IMR-90 (cell line): ENCODE data around the gene PTH1R. TPM values are rescaled to one million over a fixed set of nuclear protein-coding genes. Genes with fewer than 3 reads are reported as not detected.

Experiments
- ATAC-seq: fragments of 200-7000 bp; cut with Tn5 transposase; 2 replicates; pipeline ENCODE4 v1.9.1; 2020; ENCODE audit warnings: low read depth, mild to moderate bottlenecking, moderate library complexity
- BruUV-seq: library from RNA; stranded (reverse); fragments of 400-500 nt; replicated peaks from 2 replicates; lab custom pipeline; 2021; lab: Mats Ljungman, UMichigan
- CTCF ChIA-PET: fragments of 300-600 bp; formaldehyde crosslinking; extraction: SDS; loops from one replicate; lab custom pipeline; 2021; ENCODE audit warnings: antibody characterized with exemption; lab: Yijun Ruan, JAX
- POLR2A ChIA-PET: fragments of 300-600 bp; sonication (Branson Sonifier 250); formaldehyde crosslinking; loops from one replicate; lab custom pipeline; 2022; ENCODE audit warnings: antibody characterized with exemption; ENCODE audit not compliant: unreplicated experiment; lab: Charles Lee
- DNase-seq: peaks from one replicate; pipeline ENCODE4 v3.0.0; 2013
- H2AFZ ChIP-seq: replicated peaks from 2 replicates; pipeline ENCODE3; 2013; ENCODE audit warnings: low read length, mild to moderate bottlenecking; ENCODE audit not compliant: poor library complexity
- H2AK5ac ChIP-seq: 2 replicates; pipeline ENCODE4 v1.6.1; 2013; ENCODE audit warnings: low read depth, low read length, inconsistent platforms
- H2AK9ac ChIP-seq: replicated peaks from 2 replicates; pipeline ENCODE3; 2013; ENCODE audit warnings: mild to moderate bottlenecking, low read depth, low read length, moderate library complexity; ENCODE audit not compliant: poor library complexity
- H2BK120ac ChIP-seq: 2 replicates; pipeline ENCODE4 v1.6.1; 2013; ENCODE audit warnings: low read depth, low read length, inconsistent platforms
- H2BK15ac ChIP-seq: 3 replicates; pipeline ENCODE4 v1.6.1; 2013; ENCODE audit warnings: low read depth, low read length, inconsistent platforms
- H2BK20ac ChIP-seq: 2 replicates; pipeline ENCODE4 v1.6.1; 2013; ENCODE audit warnings: low read depth, mild to moderate bottlenecking, inconsistent platforms, low read length, moderate library complexity
- H2BK5ac ChIP-seq: 2 replicates; pipeline ENCODE4 v1.6.1; 2013; ENCODE audit warnings: mild to moderate bottlenecking, low read depth, low read length, inconsistent platforms; ENCODE audit not compliant: poor library complexity, severe bottlenecking
- H3K14ac ChIP-seq: replicated peaks from 2 replicates; pipeline ENCODE4 v1.6.1; 2013; ENCODE audit warnings: low read depth, low read length, inconsistent platforms
- H3K18ac ChIP-seq: 2 replicates; pipeline ENCODE4 v1.6.1; 2013; ENCODE audit warnings: low read depth, low read length, control low read depth
- H3K23ac ChIP-seq: 2 replicates; pipeline ENCODE4 v1.6.1; 2013; ENCODE audit warnings: low read depth, low read length, inconsistent platforms
- H3K27ac ChIP-seq: 2 replicates; pipeline ENCODE4 v1.5.1; 2013; ENCODE audit warnings: mild to moderate bottlenecking, control low read depth, low read length; ENCODE audit not compliant: insufficient read depth
- H3K27me3 ChIP-seq: 2 replicates; pipeline ENCODE4 v1.6.1; 2013; ENCODE audit warnings: low read length; ENCODE audit not compliant: control insufficient read depth, insufficient read depth
- H3K36me3 ChIP-seq: 2 replicates; pipeline ENCODE4 v1.6.1; 2013; ENCODE audit warnings: low read length, mixed read lengths; ENCODE audit not compliant: control insufficient read depth, insufficient read depth
- H3K4ac ChIP-seq: 2 replicates; pipeline ENCODE4 v1.6.1; 2013; ENCODE audit warnings: low read depth, low read length, inconsistent platforms
- H3K4me1 ChIP-seq: 2 replicates; pipeline ENCODE4 v1.6.1; 2013; ENCODE audit warnings: low read length, mixed read lengths; ENCODE audit not compliant: control insufficient read depth, insufficient read depth
- H3K4me2 ChIP-seq: 2 replicates; pipeline ENCODE4 v1.6.1; 2013; ENCODE audit warnings: low read depth, mild to moderate bottlenecking, control low read depth, low read length, moderate library complexity
- H3K4me3 ChIP-seq: 2 replicates; pipeline ENCODE4 v1.5.1; 2013; ENCODE audit warnings: low read depth, mild to moderate bottlenecking, control low read depth, low read length, moderate library complexity; ENCODE audit not compliant: insufficient read depth
- H3K56ac ChIP-seq: 2 replicates; pipeline ENCODE4 v1.6.1; 2013; ENCODE audit warnings: low read length, inconsistent platforms; ENCODE audit not compliant: insufficient read depth; ENCODE audit errors: extremely low read depth
- H3K79me1 ChIP-seq, 2 experiments: 2 replicates each; pipeline ENCODE4 v1.6.1; 2013; ENCODE audit warnings: low read length in 2 of 2, inconsistent platforms in 1 of 2, low read depth in 1 of 2
- H3K9ac ChIP-seq: 2 replicates; pipeline ENCODE4 v1.6.1; 2013; ENCODE audit warnings: low read depth, low read length, control low read depth
- H3K9me1 ChIP-seq: 2 replicates; pipeline ENCODE4 v1.6.1; 2013; ENCODE audit warnings: low read length, inconsistent platforms; ENCODE audit not compliant: insufficient read depth
- H3K9me3 ChIP-seq: 2 replicates; pipeline ENCODE4 v1.6.1; 2013; ENCODE audit warnings: low read length; ENCODE audit not compliant: control insufficient read depth, insufficient read depth
- H4K20me1 ChIP-seq: 2 replicates; pipeline ENCODE4 v1.6.1; 2013; ENCODE audit warnings: low read length, inconsistent platforms; ENCODE audit not compliant: insufficient read depth
- H4K5ac ChIP-seq: 2 replicates; pipeline ENCODE4 v1.6.1; 2013; ENCODE audit warnings: mild to moderate bottlenecking, low read depth, low read length, control low read depth
- H4K8ac ChIP-seq, 2 experiments: 2 replicates each; pipeline ENCODE4 v1.6.1; 2013; ENCODE audit warnings: low read depth in 2 of 2, low read length in 2 of 2, control low read depth in 1 of 2, inconsistent platforms in 1 of 2
- H4K91ac ChIP-seq: 2 replicates; pipeline ENCODE4 v1.6.1; 2013; ENCODE audit warnings: low read depth, low read length, inconsistent platforms; ENCODE audit not compliant: insufficient read depth
- CEBPB ChIP-seq: IDR thresholded peaks from 2 replicates; pipeline ENCODE4 v1.6.1; 2012; ENCODE audit warnings: low read depth, low read length, improper control_type of control experiment
- MAZ ChIP-seq: IDR thresholded peaks from 2 replicates; pipeline ENCODE4 v1.6.1; 2012; ENCODE audit warnings: low read depth, mild to moderate bottlenecking, low read length, improper control_type of control experiment, moderate library complexity, borderline replicate concordance
- POLR2A ChIP-seq: IDR thresholded peaks from 2 replicates; pipeline ENCODE4 v1.6.1; 2012; ENCODE audit warnings: mild to moderate bottlenecking, low read depth, low read length
- RFX5 ChIP-seq: IDR thresholded peaks from 2 replicates; pipeline ENCODE4 v1.8.0; 2012; ENCODE audit warnings: low read depth, mild to moderate bottlenecking, low read length, moderate library complexity
- SMC3 ChIP-seq: fragments of 150-350 bp; IDR thresholded peaks from 2 replicates; pipeline ENCODE4 v1.6.1; 2016; ENCODE audit warnings: low read depth, mild to moderate bottlenecking, antibody characterized with exemption, low read length, moderate library complexity
- WGBS, 2 experiments: methylation state at CpG; one replicate each; pipeline versions ENCODE4 v1.1.5 to v1.1.7; 2013; ENCODE audit warnings: missing lambda C conversion rate in 2 of 2; ENCODE audit not compliant: insufficient read length in 1 of 2; ENCODE audit errors: extremely low coverage in 2 of 2; 5-methylcytosine and 5-hydroxymethylcytosine counted together
- dilution Hi-C: fragments of 300-500 bp; cut with HindIII; formaldehyde crosslinking; loops from one replicate; pipeline ENCODE4 v1.14.3; 2018; ENCODE audit warnings: low sequenced_read_pairs; ENCODE audit not compliant: unreplicated experiment
- in situ Hi-C: fragments of 300-500 bp; cut with MboI; formaldehyde crosslinking; loops from 3 replicates; pipeline ENCODE4 v1.14.3; 2019; ENCODE audit warnings: low sequenced_read_pairs, inconsistent platforms, mixed read lengths
- intact Hi-C: fragments of 100-400 bp; cut with micrococcal nuclease; formaldehyde crosslinking; loops from 2 replicates; pipeline ENCODE4 v1.10.0; 2022
- polyA plus RNA-seq, 3 experiments: library from polyadenylated mRNA; depleted of rRNA; stranded (reverse); fragments of >200 nt; gene quantifications; 2 replicates each; pipeline ENCODE4 v1.2.3, GENCODE V29; 2012; ENCODE audit warnings: low replicate concordance in 1 of 3
- total RNA-seq: library from RNA; depleted of rRNA; stranded (reverse); fragments of >200 nt; gene quantifications from 2 replicates; pipeline ENCODE4 v1.2.3, GENCODE V29; 2012
- TF ChIP-seq, protein P1 (sequence below): fragments of 150-350 bp; IDR thresholded peaks from 2 replicates; pipeline ENCODE4 v1.6.1; 2016; ENCODE audit warnings: low read depth, mild to moderate bottlenecking, low read length, moderate library complexity, borderline replicate concordance
- TF ChIP-seq, protein P2 (sequence below): conservative IDR thresholded peaks from 2 replicates; pipeline ENCODE4 v1.5.1; 2012; ENCODE audit warnings: mild to moderate bottlenecking, low read depth, low read length, improper control_type of control experiment

The PTH1R gene
- total and polyA plus RNA-seq, 2 of the 4 experiments (the other 2 are of a cell fraction) = 0.15 to 0.18 TPM

DNA sequence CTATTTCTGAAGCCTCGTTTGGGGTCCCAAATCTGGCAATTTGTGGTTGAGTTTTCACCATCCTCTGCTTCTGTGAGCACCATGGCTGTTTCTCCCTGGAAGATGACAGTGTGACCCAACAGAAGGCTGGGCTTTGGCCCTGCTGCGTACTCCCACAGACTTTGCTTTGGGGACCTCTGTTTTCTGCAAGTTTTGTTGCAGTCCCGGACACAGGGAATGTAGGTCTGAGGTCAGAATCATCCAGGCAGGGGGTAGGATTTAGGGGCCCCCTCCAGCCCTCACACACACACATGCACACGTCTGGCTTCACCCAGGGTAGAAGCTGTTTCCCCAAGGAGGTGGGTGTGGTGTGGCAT lies 6.3 kb downstream of the PTH1R start:
- Histone ChIP-seq H3K27ac (no peak overlapping the region), H3K79me1 (no peaks in the 10 kb centered on the region), H2BK120ac (no peak overlapping the region), H3K4me2 (no peak overlapping the region; the same call in 1 of the 2 replicates), H3K18ac (no peak overlapping the region), H2BK20ac (no peak overlapping the region), H2BK5ac (no peak overlapping the region), H3K9me3 (no peaks in the 10 kb centered on the region), H3K4ac (no peak overlapping the region), H2AFZ (no peak overlapping the region), H2AK9ac (no peak overlapping the region), H3K36me3 (no peaks in the 10 kb centered on the region), H4K5ac (no peak overlapping the region), H4K8ac (no peak overlapping the region), H2BK15ac (no peak overlapping the region), H3K9me1 (no peaks in the 10 kb centered on the region), H3K9ac (no peak overlapping the region), H3K27me3 (peaks cover 72% of the 10 kb centered on the region), H3K14ac (no peak overlapping the region), H3K23ac (0 out of 2 replicates have a peak overlapping the region, but pooled peaks have one; percentile 0), H4K91ac (no peak overlapping the region), H3K56ac (no peak overlapping the region), H3K4me1 (no peaks in the 10 kb centered on the region), H3K4me3 (no peak overlapping the region), H4K20me1 (no peaks in the 10 kb centered on the region), H2AK5ac (no peak overlapping the region)
- dilution Hi-C loops (no loop called here), intact Hi-C loops (no loop called here), in situ Hi-C loops (loop anchor here (25.0 kb wide), 1 partner anchor 397 kb away; the partner anchor contains the start of gene RTP3)
- CTCF ChIA-PET = no interaction called here
- 30% methylated on average over 2 of the region's 4 CpGs; no CpG with 5 or more reads in 1 of the 2 experiments for WGBS, 2 experiments
- POLR2A ChIA-PET = no interaction called here
- DNase-seq (no peak), ATAC-seq (no peak)
- TF ChIP-seq, protein P1, sequence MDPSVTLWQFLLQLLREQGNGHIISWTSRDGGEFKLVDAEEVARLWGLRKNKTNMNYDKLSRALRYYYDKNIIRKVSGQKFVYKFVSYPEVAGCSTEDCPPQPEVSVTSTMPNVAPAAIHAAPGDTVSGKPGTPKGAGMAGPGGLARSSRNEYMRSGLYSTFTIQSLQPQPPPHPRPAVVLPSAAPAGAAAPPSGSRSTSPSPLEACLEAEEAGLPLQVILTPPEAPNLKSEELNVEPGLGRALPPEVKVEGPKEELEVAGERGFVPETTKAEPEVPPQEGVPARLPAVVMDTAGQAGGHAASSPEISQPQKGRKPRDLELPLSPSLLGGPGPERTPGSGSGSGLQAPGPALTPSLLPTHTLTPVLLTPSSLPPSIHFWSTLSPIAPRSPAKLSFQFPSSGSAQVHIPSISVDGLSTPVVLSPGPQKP = no peak
- TF ChIP-seq MAZ (no peak), RFX5 (no peak), SMC3 (no peak), CEBPB (no peak), POLR2A (no peak)
- TF ChIP-seq, protein P2, sequence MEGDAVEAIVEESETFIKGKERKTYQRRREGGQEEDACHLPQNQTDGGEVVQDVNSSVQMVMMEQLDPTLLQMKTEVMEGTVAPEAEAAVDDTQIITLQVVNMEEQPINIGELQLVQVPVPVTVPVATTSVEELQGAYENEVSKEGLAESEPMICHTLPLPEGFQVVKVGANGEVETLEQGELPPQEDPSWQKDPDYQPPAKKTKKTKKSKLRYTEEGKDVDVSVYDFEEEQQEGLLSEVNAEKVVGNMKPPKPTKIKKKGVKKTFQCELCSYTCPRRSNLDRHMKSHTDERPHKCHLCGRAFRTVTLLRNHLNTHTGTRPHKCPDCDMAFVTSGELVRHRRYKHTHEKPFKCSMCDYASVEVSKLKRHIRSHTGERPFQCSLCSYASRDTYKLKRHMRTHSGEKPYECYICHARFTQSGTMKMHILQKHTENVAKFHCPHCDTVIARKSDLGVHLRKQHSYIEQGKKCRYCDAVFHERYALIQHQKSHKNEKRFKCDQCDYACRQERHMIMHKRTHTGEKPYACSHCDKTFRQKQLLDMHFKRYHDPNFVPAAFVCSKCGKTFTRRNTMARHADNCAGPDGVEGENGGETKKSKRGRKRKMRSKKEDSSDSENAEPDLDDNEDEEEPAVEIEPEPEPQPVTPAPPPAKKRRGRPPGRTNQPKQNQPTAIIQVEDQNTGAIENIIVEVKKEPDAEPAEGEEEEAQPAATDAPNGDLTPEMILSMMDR = no peak
- BruUV-seq = no TSS peak
